Measurements from ENCODE around the gene SHC3.

GRCh38 chr9:89225036-89225435, 46.4 kb upstream of the SHC3 start:
- TF ChIP-seq CTCF (IDR thresholded peaks at IDR 0.05) (no peak), POLR2A (IDR thresholded peaks at IDR 0.05) (no peak)

Data from esophagus squamous epithelium (tissue), 4 donors.